Activated CD4-positive, alpha-beta T cell treated with anti-CD3 and anti-CD28 coated beads, Interleukin-2, Interleukin-4, amounts not matched to agents 100 ng/mL and 50 ng/mL, durations not matched to agents 16 hours and 8 hours (primary cell): ENCODE data around the gene HSD17B7.
A peak's percentile ranks its signal among the peaks of the same experiment; 100 is the strongest.
"Not testable (repeated sequence)": the region's sequence is repeated elsewhere in the genome, so short reads cannot be mapped to it uniquely, and the experiment has no call there.

Source experiments
- DNase-seq: peaks from one replicate; pipeline ENCODE4 v3.0.0-alpha.2; 2020; ENCODE audit warnings: low spot score

The HSD17B7 gene

GRCh38 chr1:162807503-162807902 lies 17.0 kb downstream of the HSD17B7 start:
- DNase-seq = not testable (repeated sequence)

- not testable (repeated sequence) for DNase-seq
Observed at GRCh38 chr1:162812357-162812756, 21.9 kb downstream of the HSD17B7 start.

- DNase-seq = not testable (repeated sequence)
Observed at GRCh38 chr1:162818136-162818535, 27.6 kb downstream of the HSD17B7 start.

GRCh38 chr1:162818666-162819065 lies 28.2 kb downstream of the HSD17B7 start:
- DNase-seq = not testable (repeated sequence)

GRCh38 chr1:162822391-162823200 lies 32.1 kb downstream of the HSD17B7 start:
- peak; percentile 9 for DNase-seq

GRCh38 chr1:162823231-162823630 lies 32.7 kb downstream of the HSD17B7 start:
- peak; percentile 24 for DNase-seq

- DNase-seq = no peak
Observed at GRCh38 chr1:162823771-162824525, 33.4 kb downstream of the HSD17B7 start.

- no peak for DNase-seq
Observed at GRCh38 chr1:162829268-162829667, 38.8 kb downstream of the HSD17B7 start.

- no peak for DNase-seq
Observed at GRCh38 chr1:162832470-162832869, 42.0 kb downstream of the HSD17B7 start.

- peak; percentile 80 for DNase-seq
Observed at GRCh38 chr1:162835157-162835899, 44.8 kb downstream of the HSD17B7 start.

GRCh38 chr1:162838863-162839262 lies 48.4 kb downstream of the HSD17B7 start:
- no peak for DNase-seq

GRCh38 chr1:162840250-162840839 lies 49.8 kb downstream of the HSD17B7 start:
- no peak for DNase-seq

GRCh38 chr1:162844153-162844552 lies 53.7 kb downstream of the HSD17B7 start:
- no peak for DNase-seq

- no peak for DNase-seq
Observed at GRCh38 chr1:162846256-162847212, 56.0 kb downstream of the HSD17B7 start.

GRCh38 chr1:162847839-162848453 lies 57.4 kb downstream of the HSD17B7 start:
- peak; percentile 77 for DNase-seq

GRCh38 chr1:162849711-162850110 lies 59.2 kb downstream of the HSD17B7 start:
- DNase-seq = no peak

- DNase-seq = no peak
Observed at GRCh38 chr1:162851341-162851740, 60.8 kb downstream of the HSD17B7 start.

GRCh38 chr1:162854245-162854882 lies 63.9 kb downstream of the HSD17B7 start:
- peak; percentile 54 for DNase-seq

GRCh38 chr1:162855461-162856150 lies 65.1 kb downstream of the HSD17B7 start:
- DNase-seq = no peak
